Measurements from ENCODE around the gene ACO1.
A peak's percentile ranks its signal among the peaks of the same experiment; 100 is the strongest.

Gene ACO1

DNA sequence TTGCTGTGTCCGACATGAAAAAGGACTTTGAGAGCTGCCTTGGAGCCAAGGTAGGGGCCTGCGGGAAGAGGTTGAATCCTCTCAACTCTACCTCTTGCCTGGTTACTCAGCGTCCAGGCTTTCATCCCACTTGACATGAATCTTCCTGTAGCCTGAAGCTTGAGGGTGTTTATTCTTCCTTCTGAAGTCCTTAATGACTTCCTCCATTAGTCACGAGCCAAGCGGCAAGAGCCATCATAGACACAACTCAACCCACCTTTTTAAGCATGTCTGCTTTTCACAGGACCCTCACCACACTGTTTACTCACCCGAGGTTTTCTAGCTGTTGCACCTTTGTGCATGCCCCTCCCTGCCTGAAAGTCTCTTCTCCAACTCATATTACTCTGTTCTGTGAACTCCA, 40.2 kb downstream of the ACO1 start:
- DNase-seq, result no peak

DNA sequence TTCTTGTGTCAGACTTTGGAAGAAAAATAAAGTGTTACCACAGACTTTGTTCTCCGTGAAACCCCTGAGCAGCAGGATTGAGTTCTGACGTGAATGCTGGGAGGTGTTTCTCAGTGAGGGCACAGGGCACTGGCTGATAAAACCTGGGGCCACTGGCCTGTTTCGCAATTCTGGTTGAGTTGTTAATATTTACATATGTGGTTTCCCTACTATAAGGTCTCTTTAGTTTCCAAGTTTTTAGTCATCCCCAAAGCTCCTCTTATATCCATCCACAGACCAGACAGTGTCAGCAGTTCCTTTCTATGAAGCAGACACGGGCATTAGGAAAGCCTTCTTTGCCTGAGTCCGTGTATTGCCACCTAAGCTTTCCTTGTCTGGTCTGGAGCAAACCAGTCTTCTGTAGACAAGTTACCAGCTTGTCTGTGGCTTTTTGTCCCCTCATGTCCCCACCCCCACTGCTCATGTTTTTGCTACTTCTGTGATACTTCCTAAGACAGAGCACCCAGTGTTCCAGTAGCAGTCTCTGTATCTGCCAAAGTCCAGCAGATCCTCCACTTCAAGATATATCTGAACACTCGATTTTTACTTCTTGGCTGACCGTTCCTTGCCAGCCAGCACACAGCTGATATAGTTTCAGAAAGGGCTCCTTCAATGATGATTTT, 42.0 kb downstream of the ACO1 start:
- no peak for DNase-seq

DNA sequence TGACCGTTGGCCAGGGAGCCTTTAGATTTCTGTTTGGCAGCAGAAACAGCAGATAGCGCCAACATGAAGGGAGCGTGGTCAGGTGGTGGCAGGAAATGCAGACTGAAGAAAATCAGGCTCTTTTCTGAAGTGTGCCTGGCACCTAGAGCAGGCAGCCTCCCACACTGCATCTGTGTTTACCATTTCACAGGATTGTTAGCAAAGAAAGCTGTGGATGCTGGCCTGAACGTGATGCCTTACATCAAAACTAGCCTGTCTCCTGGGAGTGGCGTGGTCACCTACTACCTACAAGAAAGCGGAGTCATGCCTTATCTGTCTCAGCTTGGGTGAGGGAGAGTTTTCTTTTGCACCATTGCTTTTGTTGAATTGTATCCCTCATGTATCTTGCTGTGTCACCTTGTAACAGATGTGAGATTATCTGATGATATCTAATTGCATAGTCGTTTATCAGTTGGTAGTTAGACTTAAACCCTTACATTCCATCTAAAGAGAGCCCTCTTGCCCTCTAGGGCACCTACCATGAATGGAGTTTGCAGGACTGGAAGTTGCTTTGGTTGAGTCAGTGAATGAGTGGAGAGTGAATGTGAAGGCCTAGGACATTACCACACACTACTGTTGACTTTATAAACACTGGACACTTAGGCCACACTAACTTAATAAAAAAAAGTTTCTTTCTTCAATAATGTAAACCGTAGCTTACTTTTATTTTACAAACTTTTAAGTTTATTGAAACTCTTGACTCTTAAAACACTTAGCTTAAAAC, 42.8 kb downstream of the ACO1 start:
- no peak for DNase-seq

DNA sequence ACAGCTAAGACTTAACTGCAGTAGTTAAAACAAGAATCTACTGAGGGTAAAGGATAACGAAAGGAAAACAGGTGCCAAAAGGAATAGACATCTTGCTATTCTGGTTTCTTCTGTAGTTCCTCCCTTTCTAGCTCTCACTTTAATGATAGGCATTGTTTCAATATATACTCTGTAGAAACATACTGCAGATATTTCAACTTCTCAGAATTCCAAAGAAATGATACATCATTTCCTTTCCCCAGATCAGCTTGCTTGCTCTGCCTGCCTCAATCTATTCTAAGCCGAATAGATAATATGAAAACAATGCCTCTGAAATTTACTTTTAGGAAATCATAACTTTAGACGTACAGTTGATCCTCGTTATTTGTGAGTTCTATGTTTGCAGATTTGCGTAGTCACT, 46.3 kb downstream of the ACO1 start:
- no peak for DNase-seq

DNA sequence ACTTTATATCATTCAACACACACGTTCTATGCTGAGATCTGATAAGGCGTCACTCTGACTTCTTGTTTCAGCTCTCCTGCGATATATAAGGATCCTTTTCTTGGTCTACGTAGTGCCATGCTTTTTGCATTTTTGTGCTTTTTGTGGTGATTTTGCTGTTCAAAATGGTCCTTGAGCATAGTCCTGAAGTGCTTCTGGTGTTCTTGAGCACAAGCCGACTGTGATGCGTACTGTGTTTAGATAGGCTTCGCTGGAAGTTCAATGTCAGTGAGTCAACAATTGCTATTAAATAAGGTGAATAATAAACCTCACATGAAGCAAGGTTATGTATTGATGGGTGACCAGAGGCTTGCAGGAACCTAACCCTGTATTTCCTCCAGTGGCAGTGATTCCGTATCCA, 46.8 kb downstream of the ACO1 start:
- no peak for DNase-seq

DNA sequence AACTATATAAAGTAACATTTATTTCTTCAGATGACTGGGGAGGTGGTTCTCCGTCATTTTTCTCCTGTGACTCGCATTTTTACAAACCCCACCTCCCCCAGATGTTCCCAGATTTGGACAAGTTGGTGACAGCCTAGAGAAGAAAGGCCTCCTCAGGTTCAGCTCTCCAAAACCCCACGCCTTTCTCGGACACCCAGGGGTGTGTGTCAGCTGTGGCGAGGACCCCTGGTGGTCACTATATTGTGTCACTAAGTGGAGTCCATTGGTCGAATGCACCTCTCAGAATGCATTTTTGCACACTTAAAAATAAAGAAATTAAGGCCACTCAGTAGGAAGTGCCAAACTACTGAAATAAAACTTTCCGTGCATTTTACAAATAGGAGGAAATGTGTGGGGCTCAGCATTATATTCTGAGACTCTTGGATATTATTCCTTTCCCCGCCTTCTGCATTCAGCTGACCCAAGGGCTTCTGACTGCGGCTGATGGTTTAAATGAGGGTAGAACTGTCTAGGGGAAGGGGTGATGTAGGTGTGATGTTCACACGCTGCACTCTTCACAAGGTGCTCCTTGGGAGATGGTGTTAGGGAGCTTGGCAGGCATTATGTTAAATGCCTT, 47.6 kb downstream of the ACO1 start:
- peak; percentile 15 for DNase-seq

- DNase-seq, result no peak
Measured at GRCh38 chr9:32434892-32435291, 50.4 kb downstream of the ACO1 start.

- DNase-seq, result no peak
Measured at GRCh38 chr9:32441678-32442077, 57.2 kb downstream of the ACO1 start.

GRCh38 chr9:32442433-32442832, 58.0 kb downstream of the ACO1 start:
- DNase-seq, result no peak

GRCh38 chr9:32449969-32450368, 65.5 kb downstream of the ACO1 start:
- no peak for DNase-seq

DNA sequence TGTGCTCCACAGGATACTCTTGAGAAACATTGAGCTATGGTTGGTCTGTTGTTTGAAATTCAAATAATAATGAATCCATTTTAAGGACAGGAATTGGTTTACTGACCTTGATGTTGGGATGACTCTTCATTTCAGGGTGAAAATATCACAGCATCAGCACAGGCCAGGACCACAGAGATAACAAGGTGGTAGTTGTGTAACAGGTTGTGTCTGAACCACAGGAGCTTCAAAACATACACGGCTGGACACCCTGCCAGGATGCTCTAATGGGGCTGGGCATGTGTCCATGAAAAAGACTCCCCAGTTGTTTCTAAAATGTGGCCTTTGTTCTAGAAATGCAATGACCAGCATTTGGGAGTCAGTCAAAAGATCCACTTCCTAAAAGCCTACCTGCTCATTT, 69.8 kb downstream of the ACO1 start:
- DNase-seq, result no peak

GRCh38 chr9:32455738-32456137, 71.3 kb downstream of the ACO1 start:
- no peak for DNase-seq

DNA sequence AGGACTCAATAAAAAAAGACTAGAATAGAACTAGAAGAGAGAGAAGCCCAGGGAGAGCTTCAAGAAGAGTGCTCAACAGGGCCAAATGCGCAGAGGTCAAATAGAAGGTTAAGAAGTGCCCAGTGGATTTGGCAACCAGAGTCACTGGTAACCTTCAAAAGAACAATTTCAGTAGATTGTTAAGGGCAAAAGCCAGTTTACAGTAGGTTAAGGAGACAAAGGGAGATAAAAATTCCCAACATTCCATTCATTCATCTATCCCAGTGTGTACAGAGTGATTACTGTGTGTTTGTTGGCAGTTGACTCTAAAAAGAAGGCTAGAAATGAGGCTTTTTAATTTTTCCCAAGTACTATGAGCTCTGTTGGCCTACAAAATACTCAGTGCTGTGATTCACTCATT, 72.1 kb downstream of the ACO1 start:
- no peak for DNase-seq

DNA sequence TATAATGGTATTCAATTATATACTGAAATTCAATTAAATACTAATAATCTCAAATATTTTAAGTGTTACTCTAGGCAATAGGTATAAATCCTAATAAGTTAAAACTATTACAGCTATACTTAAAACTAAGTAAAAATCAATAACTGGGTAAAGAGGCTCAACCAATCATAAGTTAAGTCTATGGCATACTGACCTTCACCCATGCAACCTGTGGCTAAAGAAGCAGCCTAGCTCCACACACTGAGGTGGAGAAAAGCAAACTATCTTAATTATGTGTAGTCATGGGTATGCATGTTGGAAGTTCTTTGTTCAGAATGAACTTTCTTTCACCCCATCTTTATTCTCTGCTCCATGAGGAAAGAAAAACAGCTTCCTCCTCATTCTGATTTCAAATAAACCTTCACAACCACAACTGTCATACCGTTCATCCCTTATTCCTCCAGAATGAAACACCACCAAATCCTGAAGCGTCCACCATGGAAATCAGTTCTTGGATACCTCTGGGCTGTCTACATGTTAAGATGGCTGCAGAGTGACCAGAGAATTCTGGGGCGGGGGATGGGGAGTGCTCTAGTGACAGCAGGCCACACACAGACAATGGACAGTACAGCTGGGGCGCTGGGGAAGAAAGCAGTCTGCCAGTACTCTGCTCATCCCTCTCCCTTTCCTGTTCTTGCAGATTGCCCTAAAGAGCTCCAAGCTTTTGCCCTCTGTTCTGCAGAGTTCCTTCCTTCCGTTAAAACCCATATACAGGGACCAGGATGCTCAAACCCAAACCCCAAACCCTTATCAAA, 79.3 kb downstream of the ACO1 start:
- no peak for DNase-seq

DNA sequence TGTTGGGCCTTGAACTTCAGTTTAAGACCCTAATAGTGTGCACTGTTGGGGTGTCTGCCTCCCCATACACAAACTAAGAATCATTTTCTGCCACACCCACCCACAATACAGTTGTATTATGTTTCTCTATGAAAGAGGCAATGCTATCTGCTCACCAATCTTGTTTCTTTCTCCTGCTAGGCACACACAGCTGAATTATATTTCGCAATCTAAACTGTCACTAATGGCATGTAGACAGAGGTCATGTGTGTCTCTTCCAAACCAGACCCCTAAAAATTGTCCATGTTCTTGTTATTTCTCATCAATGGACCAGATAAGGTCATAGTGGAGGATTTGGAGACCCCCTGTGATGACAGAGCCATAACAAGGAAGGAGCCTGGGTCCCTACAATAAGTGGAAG, 84.3 kb downstream of the ACO1 start:
- no peak for DNase-seq

DNA sequence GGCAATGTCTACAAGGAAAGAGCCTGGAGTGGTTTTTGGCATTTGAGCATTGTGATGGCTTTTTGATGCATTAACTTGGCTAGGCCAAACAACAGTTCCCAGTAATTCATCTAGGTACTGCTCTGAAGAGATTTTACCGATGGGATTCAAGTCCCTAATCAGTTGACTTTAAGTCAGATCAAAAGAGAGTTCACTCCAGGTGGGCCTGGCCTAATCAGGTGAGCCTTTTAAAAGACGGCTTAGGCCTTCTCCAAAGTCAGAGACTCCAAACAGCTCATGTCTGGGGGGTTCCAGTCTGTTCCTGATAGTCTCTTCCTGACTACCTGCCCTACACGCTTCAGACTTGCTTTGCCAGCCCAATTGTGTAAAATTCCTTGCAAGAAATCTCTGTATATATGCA, 87.9 kb downstream of the ACO1 start:
- no peak for DNase-seq

DNA sequence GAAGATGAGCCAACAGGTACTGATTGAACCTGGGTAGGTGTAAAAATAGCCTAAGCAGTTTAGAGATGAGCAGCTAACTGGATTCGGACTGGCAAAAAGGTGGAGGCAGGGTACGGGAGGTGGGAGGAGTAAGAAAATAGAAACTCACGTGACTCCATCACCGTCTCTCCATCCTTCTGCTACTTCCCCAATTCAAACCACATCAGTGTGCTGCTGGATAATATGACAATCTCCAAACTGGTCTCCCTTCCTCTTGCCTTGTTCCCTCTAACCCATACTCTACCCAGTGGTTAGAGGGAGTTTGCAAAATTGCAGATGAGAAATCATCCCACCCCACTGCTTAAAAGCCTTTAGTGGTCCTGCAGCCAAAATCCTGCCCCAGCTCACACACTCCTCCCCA, 98.9 kb downstream of the ACO1 start:
- DNase-seq, result no peak

DNA sequence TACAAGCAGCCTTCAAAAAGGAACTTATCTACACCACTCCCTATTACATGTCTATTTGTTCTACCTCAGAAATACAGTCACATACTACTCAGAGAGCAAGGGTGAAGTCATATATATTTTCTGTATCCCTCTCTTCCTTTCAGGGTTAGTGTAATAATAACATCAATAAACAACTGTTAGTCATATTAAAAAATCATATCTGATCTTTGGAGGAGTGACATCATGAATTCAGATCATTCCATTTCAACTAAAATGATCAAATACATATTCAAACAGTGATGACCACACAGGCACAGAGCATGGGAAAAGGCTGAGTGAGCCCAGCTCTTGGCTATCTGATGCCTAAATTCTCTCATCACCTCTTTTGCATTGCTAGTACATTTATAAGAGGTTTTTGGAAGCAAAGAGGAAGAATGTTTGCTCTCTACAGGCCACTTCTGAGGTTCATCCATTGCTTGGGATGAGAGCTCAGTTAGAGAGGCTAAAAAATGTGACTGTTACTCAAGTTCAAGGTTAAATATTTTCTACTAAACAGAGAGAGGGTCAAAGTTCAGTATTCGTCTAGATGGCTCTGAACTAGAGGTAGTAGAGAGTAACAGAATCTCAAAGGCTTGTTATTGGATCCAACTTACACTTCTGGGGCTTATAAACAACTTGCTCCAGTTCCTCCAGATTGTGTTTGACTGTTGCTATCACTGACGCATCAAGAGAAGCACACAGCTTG, 102.6 kb downstream of the ACO1 start:
- DNase-seq, result no peak

GRCh38 chr9:32487981-32488380, 103.5 kb downstream of the ACO1 start:
- no peak for DNase-seq

DNA sequence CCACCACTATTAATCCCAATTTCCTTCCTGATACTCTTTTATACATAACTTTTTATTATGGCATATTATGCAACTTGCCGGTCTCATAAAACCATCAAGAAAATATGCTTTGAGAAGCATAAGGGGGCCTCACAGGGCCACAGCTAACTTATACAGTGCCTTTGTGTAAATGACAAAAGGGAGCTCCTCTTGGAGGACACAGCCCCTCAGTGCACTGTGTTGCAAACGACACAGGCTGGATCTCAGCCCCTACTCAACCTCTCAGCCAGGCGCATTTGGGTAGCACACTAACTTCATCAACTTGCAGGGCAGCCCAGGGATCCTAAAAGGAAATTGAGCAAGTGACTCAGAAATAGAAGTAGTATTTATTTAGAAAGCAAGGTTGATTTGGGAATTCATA, 106.2 kb downstream of the ACO1 start:
- no peak for DNase-seq

- no peak for DNase-seq
Measured at GRCh38 chr9:32497921-32498320, 113.5 kb downstream of the ACO1 start.

GRCh38 chr9:32500768-32501167, 116.3 kb downstream of the ACO1 start:
- no peak for DNase-seq

DNA sequence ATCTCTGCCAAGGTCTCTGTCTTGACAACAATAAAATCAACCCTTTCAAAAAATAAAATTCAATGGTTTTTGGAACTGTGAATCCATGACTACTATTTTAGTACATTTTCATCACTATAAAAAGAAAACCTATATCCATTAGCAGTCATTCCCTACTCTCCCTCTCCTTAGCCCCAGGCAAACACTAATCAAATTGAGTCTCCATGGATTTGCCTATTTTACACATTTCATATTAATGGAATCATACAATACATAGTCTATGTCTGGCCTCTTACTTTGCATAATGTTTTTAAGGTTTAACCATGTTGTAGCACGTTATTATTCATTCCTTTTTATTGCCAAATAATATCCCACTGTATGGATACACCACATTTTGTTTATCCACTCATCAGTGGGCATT, 117.4 kb downstream of the ACO1 start:
- no peak for DNase-seq

All from CD4-positive, alpha-beta T cell treated with Interleukin-4 for 4 hours (primary cell).